Liver (tissue), 9 donors: ENCODE data around the gene ORMDL3. TPM values are rescaled to one million over a fixed set of nuclear protein-coding genes. Genes with fewer than 3 reads are reported as not detected.

Source experiments
- DNase-seq: peaks from one replicate; pipeline ENCODE4 v3.0.0-alpha.2; 2017; ENCODE audit warnings: low spot score
- H3K27ac ChIP-seq, 2 donors: one replicate each; pipeline ENCODE4 v1.7.0; 2013; ENCODE audit warnings: inconsistent platforms in 2 of 2, low read length in 2 of 2, control low read depth in 1 of 2, low read depth in 1 of 2, mild to moderate bottlenecking in 1 of 2
- H3K27me3 ChIP-seq, 4 donors: one replicate each; pipeline versions ENCODE4 v1.6.1 to v1.7.0; 2013; ENCODE audit warnings: low read length in 3 of 4, inconsistent platforms in 1 of 4, mild to moderate bottlenecking in 1 of 4, moderate library complexity in 1 of 4; ENCODE audit not compliant: control insufficient read depth in 4 of 4, insufficient read depth in 4 of 4
- H3K36me3 ChIP-seq, 4 donors: one replicate each; pipeline versions ENCODE4 v1.6.1 to v1.7.0; 2013; ENCODE audit warnings: low read length in 3 of 4, mild to moderate bottlenecking in 3 of 4, low read depth in 1 of 4, moderate library complexity in 1 of 4; ENCODE audit not compliant: control insufficient read depth in 4 of 4, insufficient read depth in 3 of 4
- H3K4me1 ChIP-seq, 4 donors: one replicate each; pipeline versions ENCODE4 v1.6.1 to v1.7.0; 2013; ENCODE audit warnings: low read length in 3 of 4, mild to moderate bottlenecking in 3 of 4, moderate library complexity in 1 of 4; ENCODE audit not compliant: control insufficient read depth in 4 of 4, insufficient read depth in 4 of 4
- H3K4me3 ChIP-seq, 3 donors: one replicate each; pipeline versions ENCODE4 v1.6.1 to v1.7.0; 2013; ENCODE audit warnings: low read length in 3 of 3, control low read depth in 1 of 3, low read depth in 1 of 3, mild to moderate bottlenecking in 1 of 3
- H3K9ac ChIP-seq, 2 donors: one replicate each; pipeline ENCODE4 v1.7.0; 2013; ENCODE audit warnings: low read length in 2 of 2, mild to moderate bottlenecking in 2 of 2, moderate library complexity in 2 of 2, control low read depth in 1 of 2, low read depth in 1 of 2
- H3K9me3 ChIP-seq, 4 donors: one replicate each; pipeline versions ENCODE4 v1.6.1 to v1.7.0; 2013; ENCODE audit warnings: low read length in 3 of 4; ENCODE audit not compliant: control insufficient read depth in 4 of 4
- FOXA2 ChIP-seq: IDR thresholded peaks from 2 replicates; pipeline ENCODE4 v1.6.1; 2016; ENCODE audit warnings: antibody characterized with exemption
- GABPA ChIP-seq, 2 donors: IDR thresholded peaks in 1 of 2; conservative IDR thresholded peaks in 1 of 2; 2 replicates each; pipeline ENCODE4 v1.6.1; 2016; ENCODE audit warnings: antibody characterized with exemption in 2 of 2, mild to moderate bottlenecking in 1 of 2, moderate library complexity in 1 of 2
- HNF4A ChIP-seq, 2 donors: conservative IDR thresholded peaks; 2 replicates each; pipeline ENCODE4 v1.6.1; 2016; ENCODE audit warnings: antibody characterized with exemption in 2 of 2, mild to moderate bottlenecking in 2 of 2
- HNF4G ChIP-seq: IDR thresholded peaks from 2 replicates; pipeline ENCODE4 v1.6.1; 2016; ENCODE audit warnings: antibody characterized with exemption
- RAD21 ChIP-seq, 2 donors: IDR thresholded peaks; 2 replicates each; pipeline ENCODE4 v1.6.1; 2016; ENCODE audit warnings: antibody characterized with exemption in 2 of 2, mild to moderate bottlenecking in 2 of 2
- RXRA ChIP-seq, 2 donors: IDR thresholded peaks; 2 replicates each; pipeline ENCODE4 v1.6.1; 2017 to 2018; ENCODE audit warnings: antibody characterized with exemption in 2 of 2, mild to moderate bottlenecking in 1 of 2
- SP1 ChIP-seq: IDR thresholded peaks from 2 replicates; pipeline ENCODE4 v1.6.1; 2018; ENCODE audit warnings: antibody characterized with exemption, mild to moderate bottlenecking
- TAF1 ChIP-seq: conservative IDR thresholded peaks from 2 replicates; pipeline ENCODE4 v1.6.1; 2016; ENCODE audit warnings: antibody characterized with exemption, mild to moderate bottlenecking
- YY1 ChIP-seq: IDR thresholded peaks from 2 replicates; pipeline ENCODE4 v1.6.1; 2016; ENCODE audit warnings: antibody characterized with exemption, mild to moderate bottlenecking
- WGBS: extraction: QIAGEN DNeasy Blood & Tissue Kit; methylation state at CpG from one replicate; pipeline ENCODE4 v1.1.7; 2013; 5-methylcytosine and 5-hydroxymethylcytosine counted together
- polyA plus RNA-seq, 2 donors: library from polyadenylated mRNA; stranded (reverse) in 1 of 2; unstranded in 1 of 2; fragments of 200-250 nt in 1 of 2; fragments of >200 nt in 1 of 2; fragmentation: Nextera tagmentation in 1 of 2; extraction: Ambion mirVana in 1 of 2; gene quantifications; one replicate each; pipeline versions ENCODE4 v1.2.1 to v1.2.3, GENCODE V29; 2013 to 2015
- total RNA-seq, 2 donors: library from RNA; depleted of rRNA; stranded (reverse); fragments of >200 nt; gene quantifications; one replicate each; pipeline ENCODE4 v1.2.3, GENCODE V29; 2014
- TF ChIP-seq, protein P1 (sequence below): IDR thresholded peaks from 2 replicates; pipeline ENCODE4 v1.6.1; 2016; ENCODE audit warnings: antibody characterized with exemption
- TF ChIP-seq, protein P2 (sequence below): IDR thresholded peaks from 2 replicates; pipeline ENCODE4 v1.6.1; 2016; ENCODE audit warnings: antibody characterized with exemption
- TF ChIP-seq, protein P3 (sequence below): IDR thresholded peaks from 2 replicates; pipeline ENCODE4 v1.6.1; 2016; ENCODE audit warnings: antibody characterized with exemption
- donor health status: healthy.
- donor health status: healthy.
- donor health status: healthy.
- donor health status: healthy.
- donor health status: healthy.

ORMDL3 gene
- total and polyA plus RNA-seq, 4 donors: 71.0 to 141 (median 125) TPM

DNA sequence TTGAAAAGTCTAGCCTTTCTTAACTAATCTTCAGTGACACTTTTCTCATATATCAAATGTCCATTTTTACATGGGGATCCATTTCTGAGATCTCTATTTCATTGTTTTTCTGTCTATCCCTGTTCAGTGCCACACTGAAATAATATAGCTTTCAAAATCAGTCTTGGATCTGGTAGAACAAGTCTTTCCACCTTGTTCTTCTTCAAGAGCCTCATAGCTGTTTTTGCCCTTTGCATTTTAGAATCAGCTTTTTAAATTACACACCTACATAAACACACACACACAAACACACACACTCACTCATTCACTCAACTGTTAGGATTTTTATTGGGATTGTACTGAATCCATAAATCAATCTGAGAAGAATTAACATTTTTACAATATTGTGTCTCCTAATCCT is 28.2 kb downstream of the ORMDL3 start:
- H3K4me1 ChIP-seq: peaks cover 0 to 1% (median under 1%) of the 10 kb centered on the region in 4 donors

DNA sequence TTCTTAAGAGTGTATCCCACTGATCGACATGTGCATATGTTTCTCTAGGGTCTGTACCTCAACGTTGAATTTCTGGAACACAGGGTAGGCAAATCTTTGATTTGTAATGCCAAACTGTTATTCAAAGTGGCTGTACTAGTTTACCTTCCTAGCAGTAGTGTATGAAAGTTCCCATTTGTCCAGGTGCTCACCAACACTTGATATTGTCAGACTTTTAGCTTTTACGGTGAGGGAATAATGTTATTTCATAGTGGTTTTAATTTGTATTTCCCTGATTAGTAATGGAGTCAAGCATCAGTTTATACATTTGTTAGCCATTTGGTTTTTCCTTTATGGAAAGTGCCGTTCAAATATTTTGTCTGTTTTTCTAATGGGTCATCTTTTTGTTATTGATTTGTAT is 29.3 kb downstream of the ORMDL3 start:
- peaks cover 0 to 2% (median under 1%) of the 10 kb centered on the region in 4 donors for H3K36me3 ChIP-seq
- H3K27me3 ChIP-seq: no peaks in the 10 kb centered on the region
- DNase-seq: no peak
- H3K27ac ChIP-seq: no peak overlapping the region
- H3K4me3 ChIP-seq: no peak overlapping the region
- H3K4me1 ChIP-seq: peaks cover 0 to 1% (median 0%) of the 10 kb centered on the region in 4 donors
- no peak for TF ChIP-seq RAD21 (IDR thresholded peaks at IDR 0.05)
- TF ChIP-seq GABPA (IDR thresholded peaks at IDR 0.05 in 1 of 2, conservative IDR thresholded peaks at IDR 0.05 in 1 of 2): no peak
- TF ChIP-seq HNF4A (conservative IDR thresholded peaks at IDR 0.05): no peak
- 97% methylated on average over 4 of the region's 4 CpGs for WGBS
- no peaks in the 10 kb centered on the region for H3K9me3 ChIP-seq
- no peak overlapping the region for H3K9ac ChIP-seq

More for the DNA sequence above, 28.2 kb downstream of the ORMDL3 start:
- Histone ChIP-seq H3K9me3 (no peaks in the 10 kb centered on the region), H3K36me3 (peaks cover 0 to 7% (median 2%) of the 10 kb centered on the region in 4 donors), H3K27ac (no peak overlapping the region), H3K27me3 (no peaks in the 10 kb centered on the region), H3K9ac (no peak overlapping the region), H3K4me3 (no peak overlapping the region)
- no peak for DNase-seq
- TF ChIP-seq, protein P1, sequence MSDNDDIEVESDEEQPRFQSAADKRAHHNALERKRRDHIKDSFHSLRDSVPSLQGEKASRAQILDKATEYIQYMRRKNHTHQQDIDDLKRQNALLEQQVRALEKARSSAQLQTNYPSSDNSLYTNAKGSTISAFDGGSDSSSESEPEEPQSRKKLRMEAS: no peak
- TF ChIP-seq FOXA2: no peak

DNA sequence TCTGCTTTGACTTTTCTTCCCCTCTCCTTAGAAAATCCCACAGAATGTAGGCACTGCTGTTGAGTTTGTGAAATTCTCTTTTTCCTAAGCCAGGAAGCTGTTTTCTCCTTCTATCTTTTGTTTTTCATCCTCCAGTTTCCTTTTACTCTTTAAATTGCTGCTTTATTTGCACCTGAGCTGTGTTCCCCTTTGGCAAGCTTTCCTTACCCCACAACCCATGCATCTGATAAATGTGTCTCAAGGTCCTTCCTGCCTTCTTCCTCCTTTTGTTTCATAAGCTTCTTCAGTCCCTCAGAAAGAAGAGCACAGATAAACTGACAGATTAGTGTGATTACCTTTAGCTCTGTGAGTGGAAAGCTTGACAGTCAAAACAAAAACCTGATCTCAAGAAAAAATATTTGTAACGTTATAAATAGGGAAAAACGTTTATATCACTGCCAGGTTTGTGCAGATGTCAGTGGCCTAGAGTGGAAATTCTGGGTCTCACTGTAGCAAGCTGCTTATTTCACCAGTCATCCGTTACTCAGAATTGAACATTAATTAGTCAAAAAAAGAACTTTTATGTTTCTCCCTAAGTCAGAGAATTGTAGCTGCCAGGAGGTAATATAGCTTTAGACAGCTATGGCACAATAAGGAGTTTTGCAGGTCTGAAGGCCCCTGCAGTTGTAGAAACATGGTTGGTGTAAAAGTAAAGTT is 32.6 kb downstream of the ORMDL3 start:
- Histone ChIP-seq H3K4me1 (no peaks in the 10 kb centered on the region), H3K9ac (no peak overlapping the region), H3K27ac (no peak overlapping the region), H3K9me3 (no peaks in the 10 kb centered on the region), H3K4me3 (no peak overlapping the region), H3K27me3 (no peaks in the 10 kb centered on the region), H3K36me3 (no peaks in the 10 kb centered on the region)
- no peak for DNase-seq
- WGBS: 36% methylated on average over 3 of the region's 3 CpGs
- TF ChIP-seq YY1 (no peak), SP1 (no peak), HNF4G (no peak), RXRA (IDR thresholded peaks at IDR 0.05) (no peak), HNF4A (conservative IDR thresholded peaks at IDR 0.05) (no peak), GABPA (IDR thresholded peaks at IDR 0.05 in 1 of 2, conservative IDR thresholded peaks at IDR 0.05 in 1 of 2) (no peak), FOXA2 (no peak), RAD21 (IDR thresholded peaks at IDR 0.05) (no peak), TAF1 (no peak)
- TF ChIP-seq, protein P2, sequence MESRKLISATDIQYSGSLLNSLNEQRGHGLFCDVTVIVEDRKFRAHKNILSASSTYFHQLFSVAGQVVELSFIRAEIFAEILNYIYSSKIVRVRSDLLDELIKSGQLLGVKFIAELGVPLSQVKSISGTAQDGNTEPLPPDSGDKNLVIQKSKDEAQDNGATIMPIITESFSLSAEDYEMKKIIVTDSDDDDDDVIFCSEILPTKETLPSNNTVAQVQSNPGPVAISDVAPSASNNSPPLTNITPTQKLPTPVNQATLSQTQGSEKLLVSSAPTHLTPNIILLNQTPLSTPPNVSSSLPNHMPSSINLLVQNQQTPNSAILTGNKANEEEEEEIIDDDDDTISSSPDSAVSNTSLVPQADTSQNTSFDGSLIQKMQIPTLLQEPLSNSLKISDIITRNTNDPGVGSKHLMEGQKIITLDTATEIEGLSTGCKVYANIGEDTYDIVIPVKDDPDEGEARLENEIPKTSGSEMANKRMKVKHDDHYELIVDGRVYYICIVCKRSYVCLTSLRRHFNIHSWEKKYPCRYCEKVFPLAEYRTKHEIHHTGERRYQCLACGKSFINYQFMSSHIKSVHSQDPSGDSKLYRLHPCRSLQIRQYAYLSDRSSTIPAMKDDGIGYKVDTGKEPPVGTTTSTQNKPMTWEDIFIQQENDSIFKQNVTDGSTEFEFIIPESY: no peak
- TF ChIP-seq, protein P3, sequence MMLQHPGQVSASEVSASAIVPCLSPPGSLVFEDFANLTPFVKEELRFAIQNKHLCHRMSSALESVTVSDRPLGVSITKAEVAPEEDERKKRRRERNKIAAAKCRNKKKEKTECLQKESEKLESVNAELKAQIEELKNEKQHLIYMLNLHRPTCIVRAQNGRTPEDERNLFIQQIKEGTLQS: no peak
- TF ChIP-seq, protein P1: no peak
